D341Med (cell line): ENCODE data around the gene TCP11L1.
"Not testable (repeated sequence)": the region's sequence is repeated elsewhere in the genome, so short reads cannot be mapped to it uniquely, and the experiment has no call there.

ENCODE experiments used
- DNase-seq: peaks from one replicate; pipeline ENCODE4 v3.0.0; 2012; ENCODE audit warnings: low spot score

Gene TCP11L1

DNA sequence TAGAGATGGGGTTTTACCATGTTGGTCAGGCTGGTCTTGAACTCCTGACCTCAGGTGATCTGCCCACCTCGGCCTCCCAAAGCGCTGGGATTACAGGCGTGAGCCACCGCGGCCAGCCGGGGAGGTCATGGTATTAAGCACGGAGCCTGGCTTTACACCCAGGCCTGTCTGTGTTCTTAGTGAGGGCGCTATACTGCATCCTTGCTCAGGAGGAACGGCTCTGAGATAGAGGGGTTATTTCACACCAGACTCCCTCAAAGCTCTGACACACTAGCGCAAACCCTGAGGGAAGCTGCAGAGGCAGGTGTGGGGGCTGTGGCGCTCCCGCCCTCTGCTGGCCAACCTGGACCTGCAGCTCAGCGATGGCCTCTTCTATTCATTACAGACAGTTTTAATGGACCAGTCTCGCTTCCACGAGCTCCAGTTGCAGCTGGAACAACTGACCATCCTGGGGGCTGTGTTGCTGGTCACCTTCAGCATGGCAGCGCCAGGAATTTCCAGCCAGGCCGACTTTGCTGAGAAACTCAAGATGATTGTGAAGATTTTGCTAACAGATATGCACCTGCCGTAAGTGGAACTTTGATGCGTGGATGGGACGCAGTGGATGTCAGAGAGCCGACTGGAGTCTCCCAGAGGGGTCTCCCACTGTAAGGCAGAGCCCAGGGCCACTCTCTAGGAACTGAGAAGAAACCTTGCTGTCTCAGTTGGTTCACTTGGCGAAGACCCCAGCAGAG, 26.2 kb downstream of the TCP11L1 start:
- peak; percentile 85 for DNase-seq

DNA sequence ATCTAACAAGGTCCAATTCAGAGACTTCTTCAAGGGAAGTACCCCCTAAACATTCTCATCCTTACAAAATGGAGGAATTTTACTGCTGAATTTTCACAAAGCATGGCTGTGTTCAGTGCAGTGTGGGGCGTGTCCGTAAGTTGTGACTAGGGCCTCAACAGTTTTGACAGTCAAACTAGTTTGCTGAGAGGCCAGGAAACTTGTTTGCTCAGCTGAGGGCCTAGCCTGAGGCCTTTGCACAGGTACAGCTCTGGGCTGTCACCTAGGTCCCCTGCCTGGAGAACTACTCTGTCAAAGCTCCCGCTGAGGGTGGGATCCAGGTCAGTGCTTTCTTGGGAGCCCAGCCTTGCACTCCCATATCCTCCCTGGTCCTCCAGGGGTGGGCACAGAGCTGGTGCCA, 27.9 kb downstream of the TCP11L1 start:
- DNase-seq: no peak

DNA sequence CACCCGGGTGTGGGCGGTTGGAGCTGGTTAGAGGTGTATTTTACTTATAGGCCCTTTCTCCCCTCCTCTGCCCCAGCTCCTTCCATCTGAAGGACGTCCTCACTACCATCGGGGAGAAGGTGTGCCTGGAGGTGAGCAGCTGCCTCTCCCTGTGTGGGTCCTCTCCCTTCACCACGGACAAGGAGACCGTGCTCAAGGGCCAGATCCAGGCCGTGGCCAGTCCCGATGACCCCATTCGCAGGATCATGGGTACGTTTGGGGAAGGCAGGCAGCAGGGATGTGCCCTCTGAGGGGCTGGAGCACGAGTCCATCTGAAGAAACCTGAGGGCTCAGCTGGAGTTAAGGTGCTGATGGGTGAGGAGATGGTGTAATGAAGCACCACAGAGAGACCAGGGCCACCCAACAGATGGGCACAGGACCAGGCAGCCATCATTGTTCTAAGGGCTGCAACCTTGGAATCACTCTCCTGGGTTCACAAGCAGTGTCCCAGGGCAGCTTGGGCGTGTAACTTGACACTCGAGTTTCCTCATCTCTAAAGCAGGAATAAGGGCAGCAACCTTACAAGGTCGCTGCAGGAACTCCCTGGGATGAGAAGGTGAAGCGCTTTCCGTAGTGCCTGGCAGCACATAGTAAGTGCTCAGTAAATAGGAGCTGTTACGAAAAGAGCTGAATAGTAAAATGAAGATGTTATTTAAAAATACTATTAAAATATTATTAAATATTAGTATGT, 29.4 kb downstream of the TCP11L1 start:
- DNase-seq: no peak

DNA sequence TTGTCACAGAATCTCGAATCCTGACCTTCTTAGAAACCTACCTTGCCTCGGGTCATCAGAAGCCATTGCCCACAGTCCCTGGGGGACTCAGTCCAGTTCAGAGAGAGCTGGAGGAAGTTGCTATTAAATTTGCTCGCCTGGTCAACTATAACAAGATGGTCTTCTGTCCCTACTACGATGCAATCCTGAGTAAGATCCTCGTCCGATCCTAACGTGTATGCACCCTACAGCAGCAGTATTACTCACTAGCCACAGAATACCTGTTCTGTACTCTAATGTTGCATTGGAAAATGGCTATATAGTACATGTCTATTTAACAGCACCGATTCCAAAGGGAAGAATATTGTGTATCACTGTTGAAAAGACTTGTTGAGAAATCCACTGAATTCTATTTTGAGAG, 33.1 kb downstream of the TCP11L1 start:
- no peak for DNase-seq

DNA sequence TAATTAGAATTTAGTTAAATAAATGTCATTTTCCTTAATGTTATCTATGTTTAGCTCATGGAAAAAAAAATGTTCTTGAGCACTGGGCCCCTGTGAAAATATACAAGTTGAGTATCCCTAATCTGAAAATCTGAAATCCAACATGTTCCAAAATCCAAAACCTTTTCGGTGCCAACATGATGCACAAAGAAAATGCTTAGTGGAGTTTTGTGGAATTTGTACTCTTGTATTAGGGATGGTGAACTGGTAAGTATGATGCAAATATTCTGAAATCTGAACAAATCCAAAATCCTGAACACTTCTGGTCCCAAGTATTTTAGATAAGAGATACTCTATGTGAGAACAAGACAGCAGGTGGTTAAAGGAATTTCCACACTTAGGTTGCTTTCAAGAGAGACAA, 44.5 kb downstream of the TCP11L1 start:
- no peak for DNase-seq

DNA sequence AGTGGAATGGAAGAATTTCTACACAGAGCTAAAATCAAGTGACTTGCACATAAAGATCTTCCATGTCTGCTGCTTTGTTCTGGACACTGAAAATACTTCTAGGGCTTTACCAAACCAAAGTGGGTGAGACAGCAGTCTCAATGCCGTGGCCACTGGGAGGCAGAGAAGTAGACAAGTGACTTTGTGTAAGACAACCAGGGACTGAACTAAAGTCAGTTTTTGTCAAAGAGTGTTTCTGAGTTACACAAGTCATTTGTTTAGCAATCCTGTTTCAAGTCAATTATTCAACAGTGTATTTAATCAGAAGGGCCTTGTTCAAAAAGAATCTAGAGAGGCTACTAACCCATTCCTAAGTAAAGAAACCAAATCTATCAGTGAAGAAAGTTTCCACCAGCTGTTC, 46.6 kb downstream of the TCP11L1 start:
- no peak for DNase-seq

DNA sequence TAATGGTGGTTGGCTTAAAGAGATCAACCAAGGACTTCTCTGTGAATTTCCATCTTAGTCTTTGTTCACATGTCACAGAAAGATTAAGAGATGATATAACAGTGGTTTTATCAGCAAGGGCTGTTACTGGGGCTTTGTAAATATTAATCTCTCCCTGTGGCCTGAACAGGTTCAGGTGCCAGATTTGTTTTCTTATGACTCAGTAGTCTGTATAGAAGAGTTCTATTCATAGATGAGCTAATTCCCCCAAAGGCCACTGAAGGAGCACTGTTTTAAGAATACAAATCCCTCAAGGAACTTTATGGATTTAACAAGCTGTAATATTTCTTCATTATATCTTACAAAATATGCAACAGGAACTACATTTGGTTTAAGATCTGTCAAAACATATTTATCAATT, 50.4 kb downstream of the TCP11L1 start:
- no peak for DNase-seq

DNA sequence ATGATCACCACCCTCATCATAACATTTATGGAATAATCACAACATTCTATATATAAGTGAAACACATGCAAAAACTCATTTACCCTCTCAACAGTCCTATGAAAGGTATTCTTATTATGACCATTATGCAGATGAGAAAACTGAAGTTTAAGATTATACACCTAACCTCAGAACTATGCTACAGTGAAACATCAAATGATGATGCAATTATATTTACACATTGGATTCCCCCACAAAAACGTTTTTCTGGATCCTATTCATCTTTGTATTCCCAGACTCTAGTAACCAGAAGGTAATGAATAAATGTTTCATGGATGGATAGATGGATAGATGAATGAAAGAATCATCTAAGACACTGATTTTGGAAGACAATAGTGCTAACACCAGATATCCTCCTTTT, 54.8 kb downstream of the TCP11L1 start:
- no peak for DNase-seq

DNA sequence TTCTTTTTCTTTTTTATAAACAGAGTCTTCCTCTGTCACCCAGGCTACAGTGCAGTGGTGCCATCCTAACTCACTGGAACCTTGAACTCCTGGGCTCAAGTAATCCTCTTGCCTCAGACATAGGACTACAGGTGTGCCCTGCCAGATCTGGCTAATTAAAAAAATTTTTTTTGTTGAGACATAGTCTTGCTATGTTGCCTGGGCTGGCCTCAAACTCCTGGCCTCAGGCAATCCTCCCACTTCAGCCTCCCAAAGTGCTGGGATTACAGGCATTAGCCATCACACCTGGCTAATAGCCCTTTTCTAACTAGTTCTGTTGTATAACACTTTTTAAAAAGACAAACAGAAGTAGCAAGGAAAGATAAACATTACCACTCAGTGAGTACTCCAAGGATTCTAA, 64.5 kb downstream of the TCP11L1 start:
- no peak for DNase-seq

DNA sequence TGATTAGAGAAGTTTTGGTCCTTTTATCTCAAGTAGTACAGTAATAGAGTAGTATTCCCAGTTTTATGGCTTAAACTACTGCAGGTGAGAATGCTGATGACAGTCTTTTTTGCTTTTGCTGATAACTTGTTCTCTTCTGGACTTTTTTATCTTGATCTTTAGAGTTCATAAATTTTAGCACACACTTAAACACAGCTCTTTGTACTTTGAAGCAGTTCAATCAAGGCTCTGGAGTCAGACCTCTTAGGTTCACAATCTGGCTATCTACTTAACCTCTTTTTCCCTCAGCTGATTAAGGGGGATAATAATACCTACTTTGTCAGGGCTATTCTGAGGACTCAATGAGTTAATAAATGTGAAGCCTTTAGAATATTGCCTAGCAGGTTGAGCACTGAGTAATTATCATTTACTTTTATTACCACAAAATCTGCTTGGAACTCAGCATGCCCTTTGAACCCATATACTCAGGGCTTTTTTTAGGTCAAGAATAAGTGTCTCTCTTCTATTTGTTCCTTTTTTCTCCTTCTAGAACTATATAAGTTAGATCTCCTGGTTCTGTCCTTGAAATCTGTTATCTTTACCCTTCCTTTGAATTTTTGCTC, 70.0 kb downstream of the TCP11L1 start:
- DNase-seq: no peak

DNA sequence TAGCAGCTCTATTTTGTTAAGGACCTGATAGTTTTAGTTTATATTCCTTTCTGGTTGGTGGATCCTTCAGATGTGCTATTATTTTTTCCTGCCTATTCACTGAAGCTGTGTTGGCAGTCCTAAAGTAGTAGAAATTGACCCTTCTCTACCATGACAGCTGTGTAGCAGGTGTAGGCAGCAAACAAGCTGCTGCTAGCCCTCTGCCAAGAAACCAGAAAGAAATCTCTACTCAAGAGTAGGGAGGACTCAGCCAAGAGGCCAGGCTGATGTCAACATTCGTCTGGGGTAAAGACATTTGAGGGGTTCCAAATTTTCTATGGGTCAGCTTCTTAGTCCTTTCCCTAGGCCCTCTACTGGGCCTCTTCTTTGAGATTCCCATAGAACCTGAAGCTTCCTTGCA, 70.7 kb downstream of the TCP11L1 start:
- DNase-seq: peak; percentile 16

DNA sequence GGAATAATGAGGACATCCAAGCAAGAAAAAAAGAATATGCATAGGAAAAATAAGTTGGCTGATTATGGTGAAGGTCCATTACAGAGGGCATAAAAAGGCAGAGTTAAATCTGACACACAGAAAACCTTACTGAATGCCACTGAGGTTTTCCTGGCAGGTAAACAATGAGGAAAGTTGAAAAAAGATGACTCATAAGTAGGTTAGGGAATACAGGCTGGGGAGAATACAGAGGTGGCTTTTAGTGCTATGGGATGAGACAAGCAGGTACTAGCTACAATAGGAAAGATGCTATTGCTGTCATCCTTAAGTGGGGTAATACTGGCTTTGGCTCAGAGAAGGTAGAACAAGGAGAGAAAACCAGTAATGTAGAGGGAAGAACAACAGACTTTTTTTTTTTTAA, 77.2 kb downstream of the TCP11L1 start:
- no peak for DNase-seq

DNA sequence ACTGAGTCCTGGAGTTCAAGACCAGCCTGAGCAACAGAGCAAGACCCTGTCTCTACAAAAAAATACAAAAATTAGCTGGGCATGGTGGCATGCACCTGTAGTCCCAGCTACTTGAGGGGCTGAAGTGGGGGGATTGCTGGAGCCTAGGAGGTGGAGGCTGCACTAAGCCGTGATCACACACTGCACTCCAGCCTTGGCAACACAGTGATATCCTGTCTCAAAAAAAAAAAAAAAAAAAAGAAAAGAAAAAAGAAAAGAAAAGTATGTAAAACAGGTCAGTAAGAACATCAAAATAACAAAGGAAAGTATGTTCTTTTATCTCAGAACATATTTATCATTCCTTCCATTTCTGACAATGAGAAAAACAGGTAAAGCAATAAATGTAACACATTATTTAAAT, 83.3 kb downstream of the TCP11L1 start:
- DNase-seq: not testable (repeated sequence)
